Stimulated activated CD8-positive, alpha-beta memory T cell treated with anti-CD3 and anti-CD28 coated beads, Interleukin-15, amount 100 ng/mL, for 1 hour (primary cell): ENCODE results near the gene FGF4.

Source experiments
- DNase-seq: peaks from one replicate; pipeline ENCODE4 v3.0.0-alpha.2; 2020; ENCODE audit warnings: low read depth

The FGF4 gene

GRCh38 chr11:69775163-69775755 is at the start of gene FGF4:
FGF4 (minus strand) TSS chr11:69775341; CDS start chr11:69775084, 257 bp downstream.
- no peak for DNase-seq

GRCh38 chr11:69823641-69824265 is 48.6 kb upstream of the FGF4 start:
- no peak for DNase-seq

- no peak for DNase-seq
These were observed 47.7 kb upstream of the FGF4 start for GRCh38 chr11:69822676-69823494.

- no peak for DNase-seq
These were observed 46.4 kb upstream of the FGF4 start for GRCh38 chr11:69821511-69822040.

GRCh38 chr11:69820441-69820840 is 45.3 kb upstream of the FGF4 start:
- no peak for DNase-seq

- DNase-seq, result no peak
These were observed 44.5 kb upstream of the FGF4 start for GRCh38 chr11:69819541-69820070.

- DNase-seq, result no peak
These were observed 43.7 kb upstream of the FGF4 start, which contains the start of gene FGF3 for GRCh38 chr11:69818603-69819441. FGF3 (minus strand) TSS chr11:69819416; CDS start chr11:69818933, 483 bp downstream.

- DNase-seq, result no peak
These were observed 43.1 kb upstream of the FGF4 start for GRCh38 chr11:69818231-69818602.

- DNase-seq, result no peak
These were observed 42.4 kb upstream of the FGF4 start for GRCh38 chr11:69817265-69818230.

- DNase-seq, result no peak
These were observed 41.5 kb upstream of the FGF4 start for GRCh38 chr11:69816671-69817070.

GRCh38 chr11:69815973-69816372 is 40.8 kb upstream of the FGF4 start:
- DNase-seq, result no peak

GRCh38 chr11:69814902-69815301 is 39.8 kb upstream of the FGF4 start:
- no peak for DNase-seq

GRCh38 chr11:69814411-69814810 is 39.3 kb upstream of the FGF4 start:
- no peak for DNase-seq

- DNase-seq, result no peak
These were observed 38.7 kb upstream of the FGF4 start for GRCh38 chr11:69813839-69814238.

- DNase-seq, result no peak
These were observed 37.8 kb upstream of the FGF4 start for GRCh38 chr11:69812946-69813345.

- no peak for DNase-seq
These were observed 37.1 kb upstream of the FGF4 start for GRCh38 chr11:69812256-69812655.

- DNase-seq, result no peak
These were observed 36.3 kb upstream of the FGF4 start for GRCh38 chr11:69811431-69811830.

- no peak for DNase-seq
These were observed 35.4 kb upstream of the FGF4 start for GRCh38 chr11:69810289-69811118.

GRCh38 chr11:69808667-69809086 is 33.5 kb upstream of the FGF4 start:
- DNase-seq, result no peak
